Erythroblast (primary cell): ENCODE data around the gene NLGN1.

Source experiments
- DNase-seq, 2 experiments: peaks; one replicate each; lab custom pipeline; 2025; lab: John Stamatoyannopoulos, UW
- GATA1 ChIP-seq: IDR thresholded peaks from 2 replicates; pipeline ENCODE4 v1.6.1; 2011; ENCODE audit warnings: low read depth, mild to moderate bottlenecking, control low read depth, low read length, moderate library complexity
- POLR2A ChIP-seq: IDR thresholded peaks from 2 replicates; pipeline ENCODE4 v1.6.1; 2011; ENCODE audit warnings: mild to moderate bottlenecking, low read length

The NLGN1 gene

DNA sequence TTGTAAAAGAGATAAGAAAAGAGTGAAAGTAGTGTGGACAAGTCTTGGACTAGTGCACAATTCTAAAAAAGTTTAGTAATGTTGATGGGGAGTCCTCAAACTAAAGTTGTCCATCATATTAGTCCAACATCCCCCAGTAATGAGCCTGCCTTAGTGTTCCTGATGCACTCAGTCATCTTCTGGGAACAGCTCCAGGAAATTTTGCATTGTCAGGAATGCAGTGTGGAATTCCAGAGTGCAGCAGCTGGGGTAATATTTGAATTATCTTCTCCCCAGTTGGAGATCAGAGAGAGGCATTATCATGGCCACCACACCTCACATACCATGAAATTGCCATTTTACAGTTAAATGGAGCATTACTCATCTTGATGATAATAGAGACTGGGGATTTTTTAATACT, 932.8 kb downstream of the NLGN1 start:
- no peak for DNase-seq
- TF ChIP-seq POLR2A = no peak
- TF ChIP-seq GATA1 = no peak

DNA sequence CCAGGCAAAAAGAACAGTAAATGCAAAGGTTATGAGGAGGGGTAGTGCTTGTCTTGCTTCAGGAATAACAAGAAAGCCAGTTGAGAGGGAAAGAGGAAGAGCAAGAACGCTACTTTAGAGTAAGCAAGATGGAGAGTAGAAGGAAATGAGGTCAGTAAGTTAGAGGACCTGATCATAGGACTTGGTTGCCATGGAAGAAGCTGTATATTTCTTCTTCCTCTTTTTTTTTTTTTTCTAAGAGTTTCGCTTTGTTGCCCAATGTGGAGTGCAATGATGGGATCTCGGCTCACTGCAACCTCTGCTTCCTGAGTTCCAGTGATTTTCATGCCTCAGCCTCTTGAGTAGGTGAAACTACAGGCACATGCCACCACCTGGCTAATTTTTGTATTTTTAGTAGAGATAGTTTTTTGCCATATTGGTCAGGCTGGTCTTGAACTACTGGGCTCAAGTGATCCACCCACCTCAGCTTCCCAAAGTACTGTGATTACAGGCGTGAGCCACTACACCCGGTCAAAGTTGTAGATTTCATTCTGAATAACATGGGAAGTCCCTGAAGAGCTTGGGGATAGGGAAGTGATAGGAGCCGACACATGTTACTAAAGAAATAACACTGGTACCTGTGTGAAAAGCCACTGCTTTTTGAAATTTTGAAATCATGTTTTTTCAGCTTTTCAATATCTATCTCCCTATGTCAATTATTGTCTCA, 933.7 kb downstream of the NLGN1 start:
- no peak for DNase-seq
- TF ChIP-seq POLR2A (no peak), GATA1 (no peak)

DNA sequence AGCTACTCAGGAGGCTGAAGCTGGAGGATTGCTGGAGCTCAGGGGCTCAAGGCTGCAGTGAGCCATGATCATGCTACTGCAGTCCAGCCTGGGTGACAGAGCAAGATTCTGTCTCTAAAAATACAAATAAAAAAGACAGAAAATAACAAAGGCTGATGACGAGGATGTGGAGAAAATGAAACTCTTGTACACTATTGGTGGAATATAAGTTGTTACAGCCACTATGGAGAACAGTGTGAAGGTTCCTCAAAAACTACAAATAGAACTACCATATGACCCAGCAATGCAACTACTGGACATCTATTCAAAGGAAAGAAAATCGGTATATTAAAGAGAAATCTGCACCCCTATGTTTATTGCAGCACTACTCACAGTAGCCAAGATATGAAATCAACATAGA, 934.8 kb downstream of the NLGN1 start:
- TF ChIP-seq GATA1 = no peak
- no peak for TF ChIP-seq POLR2A
- no peak for DNase-seq

DNA sequence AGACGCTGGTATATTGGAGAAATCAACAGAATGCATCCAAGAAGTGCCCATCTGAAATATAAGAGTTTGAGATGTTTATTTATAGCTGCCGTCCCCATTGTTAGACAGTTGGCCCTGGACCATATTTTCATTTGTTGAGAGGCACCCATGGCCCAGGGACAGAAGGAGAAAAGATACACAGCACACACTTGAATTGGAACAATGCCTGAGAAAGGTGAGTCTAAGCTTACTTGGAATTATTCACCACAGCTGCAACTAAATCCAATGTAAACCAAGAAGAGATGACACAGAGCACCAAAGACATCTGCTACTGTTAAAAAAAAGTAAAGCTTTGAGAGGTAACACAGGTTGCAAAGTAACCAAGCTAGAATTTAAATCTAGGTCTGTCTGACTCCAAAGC, 936.1 kb downstream of the NLGN1 start:
- TF ChIP-seq POLR2A (no peak), GATA1 (no peak)

DNA sequence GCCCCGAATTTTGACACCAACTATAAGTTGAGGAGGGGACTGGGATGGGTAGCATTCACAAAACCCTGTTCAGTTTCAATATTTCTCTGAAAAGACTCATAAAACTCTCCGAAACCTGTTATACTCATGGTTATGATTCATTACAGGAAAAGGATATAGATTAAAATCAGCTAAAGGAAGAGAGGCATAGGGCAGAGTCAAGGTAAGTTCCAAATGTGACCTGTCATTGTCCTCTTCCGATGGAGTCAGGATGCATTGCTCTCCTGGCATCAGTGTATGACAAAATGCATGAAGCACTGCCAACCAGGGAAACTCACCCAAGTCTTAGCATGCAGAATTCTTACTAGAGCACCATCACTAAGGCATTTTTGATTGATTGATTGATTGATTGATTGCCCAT, 936.6 kb downstream of the NLGN1 start:
- DNase-seq = no peak
- TF ChIP-seq GATA1 (no peak), POLR2A (no peak)

More for the DNA sequence above, 936.1 kb downstream of the NLGN1 start:
- DNase-seq = no peak

DNA sequence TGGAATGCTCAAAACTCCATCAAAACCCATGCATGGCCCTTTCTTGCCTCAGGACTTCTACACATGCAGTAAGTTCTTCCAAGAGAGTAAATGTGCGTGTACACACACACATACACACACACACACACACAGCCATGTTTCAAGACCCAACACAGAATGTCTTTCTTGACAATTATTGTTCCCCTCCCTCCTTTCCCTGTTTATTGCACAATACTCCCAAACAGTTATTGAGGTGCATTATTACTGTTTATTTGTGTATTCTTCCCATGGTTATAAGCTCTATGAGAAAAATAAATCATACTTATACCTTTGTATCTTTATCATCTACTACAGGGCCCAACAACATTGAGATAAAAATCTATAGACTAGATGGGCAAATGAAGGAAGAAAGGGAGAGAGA, 937.8 kb downstream of the NLGN1 start:
- TF ChIP-seq GATA1 = no peak
- TF ChIP-seq POLR2A = no peak
- DNase-seq = no peak

DNA sequence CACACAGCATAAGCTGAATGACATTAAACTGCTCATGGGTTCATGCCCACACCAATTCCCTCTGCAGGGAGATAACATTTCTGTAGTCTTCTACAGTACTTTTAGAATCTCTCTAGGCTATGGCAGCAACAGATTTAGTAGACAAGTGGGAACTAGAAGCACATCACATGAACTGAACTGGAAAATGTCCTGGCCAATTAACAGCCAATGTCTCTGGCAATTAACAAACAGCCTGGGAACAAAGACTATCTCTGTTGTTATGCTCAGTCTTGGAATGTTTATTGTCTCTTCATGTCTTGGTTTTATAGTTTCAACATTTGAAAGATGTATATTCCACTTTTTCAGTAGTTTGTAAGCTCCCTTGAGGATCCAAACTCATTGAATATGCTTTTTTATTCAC, 938.4 kb downstream of the NLGN1 start:
- DNase-seq = no peak
- TF ChIP-seq GATA1 (no peak), POLR2A (no peak)
